Neural cell (in vitro differentiated cells): Measurements from ENCODE around the gene L1CAM. TPM values are rescaled to one million over a fixed set of nuclear protein-coding genes. Genes with fewer than 3 reads are reported as not detected.

Source experiments
- H2AFZ ChIP-seq: fragments of 200-600, 300-800 bp; sonication (generic), shearing (Covaris generic); 2 replicates; pipeline ENCODE4 v1.6.0; 2014; ENCODE audit warnings: low read depth, mild to moderate bottlenecking, antibody characterized with exemption, low read length, moderate library complexity
- H3F3A ChIP-seq: fragments of 200-600 bp; shearing (Covaris generic); 2 replicates; pipeline ENCODE4 v1.6.1; 2016; ENCODE audit warnings: mild to moderate bottlenecking, moderate library complexity, mixed read lengths, antibody characterized with exemption, low read length; ENCODE audit not compliant: insufficient read depth, poor library complexity, severe bottlenecking
- H3K27ac ChIP-seq: fragments of 200-600, 300-800 bp; sonication (generic), shearing (Covaris generic); 2 replicates; pipeline ENCODE4 v1.5.1; 2014; ENCODE audit warnings: mild to moderate bottlenecking, low read length, moderate library complexity
- H3K27me3 ChIP-seq: fragments of 300-800, 200-600 bp; sonication (generic), shearing (Covaris generic); 2 replicates; pipeline ENCODE4 v1.6.0; 2014; ENCODE audit warnings: mild to moderate bottlenecking, low read depth, low read length, moderate library complexity; ENCODE audit not compliant: insufficient read depth
- H3K36me3 ChIP-seq: fragments of 300-800, 200-600 bp; sonication (generic), shearing (Covaris generic); 2 replicates; pipeline ENCODE4 v1.5.1; 2014; ENCODE audit warnings: mild to moderate bottlenecking, antibody characterized with exemption, low read length, moderate library complexity; ENCODE audit not compliant: insufficient read depth
- H3K4me2 ChIP-seq: fragments of 300-800, 200-600 bp; sonication (generic), shearing (Covaris generic); 2 replicates; pipeline ENCODE4 v1.6.0; 2014; ENCODE audit warnings: mild to moderate bottlenecking, low read length
- H3K4me3 ChIP-seq: fragments of 300-800, 200-600 bp; sonication (generic), shearing (Covaris generic); 2 replicates; pipeline ENCODE4 v1.5.1; 2014; ENCODE audit warnings: mild to moderate bottlenecking, low read length, moderate library complexity
- H3K79me2 ChIP-seq: fragments of 200-600 bp; shearing (Covaris generic); replicated peaks from 2 replicates; pipeline ENCODE4 v1.6.0; 2014; ENCODE audit warnings: mild to moderate bottlenecking, low read length, moderate library complexity; ENCODE audit not compliant: insufficient read depth
- H3K9ac ChIP-seq: fragments of 300-800, 200-600 bp; sonication (generic), shearing (Covaris generic); 2 replicates; pipeline ENCODE4 v1.6.1; 2016; ENCODE audit warnings: mild to moderate bottlenecking, low read length, mixed read lengths
- H3K9me2 ChIP-seq: fragments of 200-600 bp; shearing (Covaris generic); 2 replicates; pipeline ENCODE4 v1.6.1; 2016; ENCODE audit warnings: mild to moderate bottlenecking, low read length, mixed read lengths; ENCODE audit not compliant: insufficient read depth
- H3K9me3 ChIP-seq: fragments of 200-600, 300-800 bp; sonication (generic), shearing (Covaris generic); 2 replicates; pipeline ENCODE4 v1.6.1; 2016; ENCODE audit warnings: mild to moderate bottlenecking, mixed run types, low read length, moderate library complexity, mixed read lengths
- H4K20me1 ChIP-seq: fragments of 200-600 bp; shearing (Covaris generic); 2 replicates; pipeline ENCODE4 v1.6.1; 2016; ENCODE audit warnings: mild to moderate bottlenecking, mixed run types; ENCODE audit not compliant: insufficient read depth
- EP300 ChIP-seq: fragments of 450-650 bp; conservative IDR thresholded peaks from 2 replicates; pipeline ENCODE4 v1.6.1; 2014; ENCODE audit warnings: antibody characterized with exemption, mild to moderate bottlenecking, moderate library complexity; ENCODE audit not compliant: poor library complexity, severe bottlenecking
- EZH2 ChIP-seq: fragments of 200-600, 300-800 bp; shearing (Covaris generic), sonication (generic); IDR thresholded peaks from 2 replicates; pipeline ENCODE4 v1.6.1; 2014; ENCODE audit warnings: antibody characterized with exemption, low read length, borderline replicate concordance, mild to moderate bottlenecking; ENCODE audit not compliant: insufficient read depth, poor library complexity, severe bottlenecking
- MXI1 ChIP-seq: fragments of 450-650 bp; conservative IDR thresholded peaks from 2 replicates; pipeline ENCODE4 v1.6.1; 2014; ENCODE audit warnings: antibody characterized with exemption, mild to moderate bottlenecking; ENCODE audit not compliant: poor library complexity, severe bottlenecking
- POLR2AphosphoS5 ChIP-seq: IDR thresholded peaks from 2 replicates; pipeline ENCODE4 v1.6.1; 2012
- RAD21 ChIP-seq: fragments of 450-650 bp; conservative IDR thresholded peaks from 2 replicates; pipeline ENCODE4 v1.6.1; 2014; ENCODE audit warnings: antibody characterized with exemption, mild to moderate bottlenecking, moderate library complexity
- SMC3 ChIP-seq: fragments of 450-650 bp; conservative IDR thresholded peaks from 2 replicates; pipeline ENCODE4 v1.6.1; 2014; ENCODE audit warnings: antibody characterized with exemption, mild to moderate bottlenecking, moderate library complexity; ENCODE audit not compliant: poor library complexity
- TAF1 ChIP-seq: IDR thresholded peaks from 2 replicates; pipeline ENCODE4 v1.6.1; 2012; ENCODE audit warnings: low read depth
- polyA plus RNA-seq: library from polyadenylated mRNA; depleted of rRNA; stranded (reverse); fragments of >200 nt; gene quantifications from 2 replicates; pipeline ENCODE4 v1.2.3, GENCODE V29; 2014
- TF ChIP-seq, protein P1 (sequence below): IDR thresholded peaks from 2 replicates; pipeline ENCODE4 v1.6.1; 2012; ENCODE audit warnings: borderline replicate concordance
- TF ChIP-seq, protein P2 (sequence below): fragments of 450-650 bp; IDR thresholded peaks from 2 replicates; pipeline ENCODE4 v1.5.1; 2014; ENCODE audit warnings: antibody characterized with exemption, mild to moderate bottlenecking, moderate library complexity; ENCODE audit not compliant: poor library complexity, severe bottlenecking

Gene L1CAM
- polyA plus RNA-seq, 1 donor from 2014 or later: 88.0 TPM

DNA sequence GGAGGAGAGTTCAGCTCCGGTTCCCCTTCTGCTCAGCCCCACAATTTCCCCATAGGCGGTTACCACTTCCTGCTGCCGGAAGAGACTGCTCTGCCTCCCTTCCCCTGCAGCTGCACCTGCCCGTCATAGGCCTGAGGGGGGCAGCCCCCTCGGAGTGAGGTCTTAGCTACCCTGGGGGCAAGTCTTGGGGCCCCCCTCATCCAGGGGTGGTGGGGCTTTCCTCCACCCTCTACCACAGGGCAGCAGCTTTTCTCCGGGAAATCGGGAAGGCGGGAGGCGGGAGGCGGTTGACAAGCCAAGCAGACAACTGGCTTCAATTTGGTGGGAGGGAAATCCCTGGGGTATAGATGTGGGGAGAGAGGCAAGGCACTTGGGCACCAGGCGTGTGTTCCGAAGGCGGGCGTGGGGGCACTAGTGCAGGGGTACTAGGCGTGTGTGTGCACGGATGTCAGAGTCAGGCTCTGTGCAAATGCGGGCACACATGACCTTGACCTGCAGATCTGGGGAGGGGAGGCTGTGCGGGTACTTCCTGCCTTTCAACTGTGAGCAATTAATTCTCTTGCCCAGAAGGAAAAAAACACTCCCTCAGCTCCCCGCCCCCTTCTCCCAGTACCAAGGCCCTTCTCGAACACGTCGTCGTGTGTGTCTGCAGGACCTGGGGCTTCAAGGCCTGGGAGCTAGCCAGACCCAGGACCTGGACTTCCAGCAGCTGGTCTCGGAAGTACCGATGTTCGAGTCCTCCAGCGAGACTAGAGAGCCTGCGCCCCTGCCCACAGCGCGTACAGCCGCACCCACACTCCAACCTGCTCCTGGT, 41.1 kb upstream of the L1CAM start:
- Histone ChIP-seq H3F3A (no peaks in the 10 kb centered on the region), H3K79me2 (no peaks in the 10 kb centered on the region), H3K4me3 (peak overlapping the region; percentile 71), H3K36me3 (no peaks in the 10 kb centered on the region), H3K9me3 (no peaks in the 10 kb centered on the region), H3K9ac (peak overlapping the region; percentile 92), H3K9me2 (no peaks in the 10 kb centered on the region), H4K20me1 (no peaks in the 10 kb centered on the region), H3K27ac (peak overlapping the region; percentile 94), H3K27me3 (no peaks in the 10 kb centered on the region), H2AFZ (no peak overlapping the region), H3K4me2 (peak overlapping the region; percentile 80)
- TF ChIP-seq EZH2: no peak

DNA sequence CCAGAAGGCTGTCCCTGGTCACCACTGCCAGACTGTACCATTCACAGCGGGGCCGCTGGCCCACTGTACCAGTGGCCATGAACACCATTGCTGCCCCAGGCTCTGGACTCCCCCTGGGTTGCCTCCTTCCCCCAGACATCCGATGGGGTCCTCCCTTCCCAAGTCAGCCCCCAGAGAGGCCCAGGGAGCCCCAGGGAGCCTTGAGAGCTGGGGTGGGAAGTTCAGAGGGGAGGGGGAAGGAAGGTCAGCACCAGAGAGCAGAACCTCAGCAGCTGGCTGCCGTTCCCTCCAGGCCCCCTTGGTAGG, 40.5 kb upstream of the L1CAM start:
- Histone ChIP-seq H3K27ac (peak overlapping the region; percentile 94), H3F3A (no peaks in the 10 kb centered on the region), H3K27me3 (no peaks in the 10 kb centered on the region), H3K9me2 (no peaks in the 10 kb centered on the region), H3K79me2 (no peaks in the 10 kb centered on the region), H3K4me2 (no peak overlapping the region), H3K36me3 (no peaks in the 10 kb centered on the region), H3K9ac (peak overlapping the region; percentile 92), H3K4me3 (peak overlapping the region; percentile 71), H3K9me3 (no peaks in the 10 kb centered on the region), H4K20me1 (no peaks in the 10 kb centered on the region), H2AFZ (no peak overlapping the region)
- TF ChIP-seq MXI1 (no peak), EZH2 (no peak), POLR2AphosphoS5 (no peak), TAF1 (no peak), EP300 (no peak), SMC3 (no peak), RAD21 (no peak)
- TF ChIP-seq, protein P1, sequence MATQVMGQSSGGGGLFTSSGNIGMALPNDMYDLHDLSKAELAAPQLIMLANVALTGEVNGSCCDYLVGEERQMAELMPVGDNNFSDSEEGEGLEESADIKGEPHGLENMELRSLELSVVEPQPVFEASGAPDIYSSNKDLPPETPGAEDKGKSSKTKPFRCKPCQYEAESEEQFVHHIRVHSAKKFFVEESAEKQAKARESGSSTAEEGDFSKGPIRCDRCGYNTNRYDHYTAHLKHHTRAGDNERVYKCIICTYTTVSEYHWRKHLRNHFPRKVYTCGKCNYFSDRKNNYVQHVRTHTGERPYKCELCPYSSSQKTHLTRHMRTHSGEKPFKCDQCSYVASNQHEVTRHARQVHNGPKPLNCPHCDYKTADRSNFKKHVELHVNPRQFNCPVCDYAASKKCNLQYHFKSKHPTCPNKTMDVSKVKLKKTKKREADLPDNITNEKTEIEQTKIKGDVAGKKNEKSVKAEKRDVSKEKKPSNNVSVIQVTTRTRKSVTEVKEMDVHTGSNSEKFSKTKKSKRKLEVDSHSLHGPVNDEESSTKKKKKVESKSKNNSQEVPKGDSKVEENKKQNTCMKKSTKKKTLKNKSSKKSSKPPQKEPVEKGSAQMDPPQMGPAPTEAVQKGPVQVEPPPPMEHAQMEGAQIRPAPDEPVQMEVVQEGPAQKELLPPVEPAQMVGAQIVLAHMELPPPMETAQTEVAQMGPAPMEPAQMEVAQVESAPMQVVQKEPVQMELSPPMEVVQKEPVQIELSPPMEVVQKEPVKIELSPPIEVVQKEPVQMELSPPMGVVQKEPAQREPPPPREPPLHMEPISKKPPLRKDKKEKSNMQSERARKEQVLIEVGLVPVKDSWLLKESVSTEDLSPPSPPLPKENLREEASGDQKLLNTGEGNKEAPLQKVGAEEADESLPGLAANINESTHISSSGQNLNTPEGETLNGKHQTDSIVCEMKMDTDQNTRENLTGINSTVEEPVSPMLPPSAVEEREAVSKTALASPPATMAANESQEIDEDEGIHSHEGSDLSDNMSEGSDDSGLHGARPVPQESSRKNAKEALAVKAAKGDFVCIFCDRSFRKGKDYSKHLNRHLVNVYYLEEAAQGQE: no peak
- TF ChIP-seq, protein P2, sequence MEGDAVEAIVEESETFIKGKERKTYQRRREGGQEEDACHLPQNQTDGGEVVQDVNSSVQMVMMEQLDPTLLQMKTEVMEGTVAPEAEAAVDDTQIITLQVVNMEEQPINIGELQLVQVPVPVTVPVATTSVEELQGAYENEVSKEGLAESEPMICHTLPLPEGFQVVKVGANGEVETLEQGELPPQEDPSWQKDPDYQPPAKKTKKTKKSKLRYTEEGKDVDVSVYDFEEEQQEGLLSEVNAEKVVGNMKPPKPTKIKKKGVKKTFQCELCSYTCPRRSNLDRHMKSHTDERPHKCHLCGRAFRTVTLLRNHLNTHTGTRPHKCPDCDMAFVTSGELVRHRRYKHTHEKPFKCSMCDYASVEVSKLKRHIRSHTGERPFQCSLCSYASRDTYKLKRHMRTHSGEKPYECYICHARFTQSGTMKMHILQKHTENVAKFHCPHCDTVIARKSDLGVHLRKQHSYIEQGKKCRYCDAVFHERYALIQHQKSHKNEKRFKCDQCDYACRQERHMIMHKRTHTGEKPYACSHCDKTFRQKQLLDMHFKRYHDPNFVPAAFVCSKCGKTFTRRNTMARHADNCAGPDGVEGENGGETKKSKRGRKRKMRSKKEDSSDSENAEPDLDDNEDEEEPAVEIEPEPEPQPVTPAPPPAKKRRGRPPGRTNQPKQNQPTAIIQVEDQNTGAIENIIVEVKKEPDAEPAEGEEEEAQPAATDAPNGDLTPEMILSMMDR: no peak
